H1 (cell line): ENCODE data around the gene ENOX2. TPM values are rescaled to one million over a fixed set of nuclear protein-coding genes. Genes with fewer than 3 reads are reported as not detected.

ENCODE experiments used
- CBX5 ChIP-seq: fragments of 300-800, 300-1000 bp; sonication (generic); IDR thresholded peaks from 2 replicates; pipeline ENCODE4 v1.7.1; 2016; ENCODE audit warnings: antibody characterized with exemption, low read length, low read depth
- CREB1 ChIP-seq: IDR thresholded peaks from 2 replicates; pipeline ENCODE4 v1.6.1; 2012; ENCODE audit warnings: inconsistent platforms
- KDM5A ChIP-seq: fragments of 200-600 bp; IDR thresholded peaks from 2 replicates; pipeline ENCODE4 v1.7.1; 2012; ENCODE audit warnings: mild to moderate bottlenecking, low read length, inconsistent platforms, mixed read lengths
- RXRA ChIP-seq: IDR thresholded peaks from 2 replicates; pipeline ENCODE4 v1.6.1; 2011; ENCODE audit warnings: low read depth, mild to moderate bottlenecking, low read length, moderate library complexity; ENCODE audit not compliant: insufficient read depth
- SP2 ChIP-seq: IDR thresholded peaks from 2 replicates; pipeline ENCODE4 v1.6.1; 2012; ENCODE audit warnings: mild to moderate bottlenecking, low read length, inconsistent platforms
- polyA plus RNA-seq, 7 experiments: library from polyadenylated mRNA; depleted of rRNA in 3 of 7; stranded (reverse) in 5 of 7; unstranded in 2 of 7; fragments of >200 nt in 5 of 7; fragments of 200-250 nt in 2 of 7; gene quantifications; 1 replicate in 5 of 7; 2 replicates in 1 of 7; 4 replicates in 1 of 7; pipeline versions ENCODE4 v1.2.1 to v1.2.3, GENCODE V29; 2011 to 2013; ENCODE audit warnings: missing spikeins in 2 of 7, mixed read lengths in 2 of 7
- total RNA-seq: library from RNA; stranded (reverse); fragmentation: NEBNext Ultra II Directional; extraction: Animal tissue kit (Norgen Biotek cat#: 25700); gene quantifications from 2 replicates; pipeline ENCODE4 v1.2.1, GENCODE V29; 2021
- TF ChIP-seq, protein P1 (sequence below): fragments of 300-600 bp; sonication (generic); IDR thresholded peaks from 2 replicates; pipeline ENCODE4 v1.7.1; 2012; ENCODE audit warnings: low read length, moderate library complexity, mild to moderate bottlenecking, inconsistent platforms; ENCODE audit not compliant: insufficient replicate concordance
- TF ChIP-seq, protein P2 (sequence below): IDR thresholded peaks from 2 replicates; pipeline ENCODE4 v1.6.1; 2011; ENCODE audit warnings: low read depth, mild to moderate bottlenecking, low read length; ENCODE audit not compliant: insufficient read depth

ENOX2 gene
- total and polyA plus RNA-seq, 2 of the 8 experiments (the other 6 are each of a cell fraction or from before 2014, with no cell fraction given), result 4.5 to 12.3 TPM

DNA sequence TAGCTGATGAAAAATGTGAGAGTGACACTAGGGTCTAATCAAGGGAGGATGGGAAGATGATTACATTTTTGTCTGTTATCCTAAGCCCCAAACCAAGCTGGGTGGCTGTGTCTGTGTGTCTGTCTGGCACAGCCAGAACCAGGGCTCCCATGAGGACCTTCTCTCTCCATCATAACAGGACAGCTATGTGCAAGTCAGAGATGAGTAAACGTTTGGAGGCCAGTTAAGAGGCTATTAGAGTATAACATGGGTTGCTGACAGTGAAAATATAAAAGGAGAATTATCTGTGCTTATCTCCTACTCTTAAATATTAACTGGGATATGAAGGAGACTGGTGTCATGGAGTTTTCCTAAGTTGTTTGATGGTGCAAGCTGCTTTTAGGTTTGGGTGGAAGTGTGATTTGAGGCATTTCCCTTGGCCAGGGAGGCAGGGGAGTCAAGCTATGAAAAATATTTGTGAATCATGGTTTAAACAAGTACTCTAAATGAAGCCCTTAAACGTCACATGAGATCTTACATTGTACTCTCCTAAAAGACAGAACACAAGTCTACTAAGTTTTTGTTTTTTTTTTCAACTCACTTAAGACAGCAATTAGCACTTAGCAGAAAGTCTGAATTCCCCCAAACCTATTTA, 156.2 kb downstream of the ENOX2 start (continued):
- TF ChIP-seq, protein P1, sequence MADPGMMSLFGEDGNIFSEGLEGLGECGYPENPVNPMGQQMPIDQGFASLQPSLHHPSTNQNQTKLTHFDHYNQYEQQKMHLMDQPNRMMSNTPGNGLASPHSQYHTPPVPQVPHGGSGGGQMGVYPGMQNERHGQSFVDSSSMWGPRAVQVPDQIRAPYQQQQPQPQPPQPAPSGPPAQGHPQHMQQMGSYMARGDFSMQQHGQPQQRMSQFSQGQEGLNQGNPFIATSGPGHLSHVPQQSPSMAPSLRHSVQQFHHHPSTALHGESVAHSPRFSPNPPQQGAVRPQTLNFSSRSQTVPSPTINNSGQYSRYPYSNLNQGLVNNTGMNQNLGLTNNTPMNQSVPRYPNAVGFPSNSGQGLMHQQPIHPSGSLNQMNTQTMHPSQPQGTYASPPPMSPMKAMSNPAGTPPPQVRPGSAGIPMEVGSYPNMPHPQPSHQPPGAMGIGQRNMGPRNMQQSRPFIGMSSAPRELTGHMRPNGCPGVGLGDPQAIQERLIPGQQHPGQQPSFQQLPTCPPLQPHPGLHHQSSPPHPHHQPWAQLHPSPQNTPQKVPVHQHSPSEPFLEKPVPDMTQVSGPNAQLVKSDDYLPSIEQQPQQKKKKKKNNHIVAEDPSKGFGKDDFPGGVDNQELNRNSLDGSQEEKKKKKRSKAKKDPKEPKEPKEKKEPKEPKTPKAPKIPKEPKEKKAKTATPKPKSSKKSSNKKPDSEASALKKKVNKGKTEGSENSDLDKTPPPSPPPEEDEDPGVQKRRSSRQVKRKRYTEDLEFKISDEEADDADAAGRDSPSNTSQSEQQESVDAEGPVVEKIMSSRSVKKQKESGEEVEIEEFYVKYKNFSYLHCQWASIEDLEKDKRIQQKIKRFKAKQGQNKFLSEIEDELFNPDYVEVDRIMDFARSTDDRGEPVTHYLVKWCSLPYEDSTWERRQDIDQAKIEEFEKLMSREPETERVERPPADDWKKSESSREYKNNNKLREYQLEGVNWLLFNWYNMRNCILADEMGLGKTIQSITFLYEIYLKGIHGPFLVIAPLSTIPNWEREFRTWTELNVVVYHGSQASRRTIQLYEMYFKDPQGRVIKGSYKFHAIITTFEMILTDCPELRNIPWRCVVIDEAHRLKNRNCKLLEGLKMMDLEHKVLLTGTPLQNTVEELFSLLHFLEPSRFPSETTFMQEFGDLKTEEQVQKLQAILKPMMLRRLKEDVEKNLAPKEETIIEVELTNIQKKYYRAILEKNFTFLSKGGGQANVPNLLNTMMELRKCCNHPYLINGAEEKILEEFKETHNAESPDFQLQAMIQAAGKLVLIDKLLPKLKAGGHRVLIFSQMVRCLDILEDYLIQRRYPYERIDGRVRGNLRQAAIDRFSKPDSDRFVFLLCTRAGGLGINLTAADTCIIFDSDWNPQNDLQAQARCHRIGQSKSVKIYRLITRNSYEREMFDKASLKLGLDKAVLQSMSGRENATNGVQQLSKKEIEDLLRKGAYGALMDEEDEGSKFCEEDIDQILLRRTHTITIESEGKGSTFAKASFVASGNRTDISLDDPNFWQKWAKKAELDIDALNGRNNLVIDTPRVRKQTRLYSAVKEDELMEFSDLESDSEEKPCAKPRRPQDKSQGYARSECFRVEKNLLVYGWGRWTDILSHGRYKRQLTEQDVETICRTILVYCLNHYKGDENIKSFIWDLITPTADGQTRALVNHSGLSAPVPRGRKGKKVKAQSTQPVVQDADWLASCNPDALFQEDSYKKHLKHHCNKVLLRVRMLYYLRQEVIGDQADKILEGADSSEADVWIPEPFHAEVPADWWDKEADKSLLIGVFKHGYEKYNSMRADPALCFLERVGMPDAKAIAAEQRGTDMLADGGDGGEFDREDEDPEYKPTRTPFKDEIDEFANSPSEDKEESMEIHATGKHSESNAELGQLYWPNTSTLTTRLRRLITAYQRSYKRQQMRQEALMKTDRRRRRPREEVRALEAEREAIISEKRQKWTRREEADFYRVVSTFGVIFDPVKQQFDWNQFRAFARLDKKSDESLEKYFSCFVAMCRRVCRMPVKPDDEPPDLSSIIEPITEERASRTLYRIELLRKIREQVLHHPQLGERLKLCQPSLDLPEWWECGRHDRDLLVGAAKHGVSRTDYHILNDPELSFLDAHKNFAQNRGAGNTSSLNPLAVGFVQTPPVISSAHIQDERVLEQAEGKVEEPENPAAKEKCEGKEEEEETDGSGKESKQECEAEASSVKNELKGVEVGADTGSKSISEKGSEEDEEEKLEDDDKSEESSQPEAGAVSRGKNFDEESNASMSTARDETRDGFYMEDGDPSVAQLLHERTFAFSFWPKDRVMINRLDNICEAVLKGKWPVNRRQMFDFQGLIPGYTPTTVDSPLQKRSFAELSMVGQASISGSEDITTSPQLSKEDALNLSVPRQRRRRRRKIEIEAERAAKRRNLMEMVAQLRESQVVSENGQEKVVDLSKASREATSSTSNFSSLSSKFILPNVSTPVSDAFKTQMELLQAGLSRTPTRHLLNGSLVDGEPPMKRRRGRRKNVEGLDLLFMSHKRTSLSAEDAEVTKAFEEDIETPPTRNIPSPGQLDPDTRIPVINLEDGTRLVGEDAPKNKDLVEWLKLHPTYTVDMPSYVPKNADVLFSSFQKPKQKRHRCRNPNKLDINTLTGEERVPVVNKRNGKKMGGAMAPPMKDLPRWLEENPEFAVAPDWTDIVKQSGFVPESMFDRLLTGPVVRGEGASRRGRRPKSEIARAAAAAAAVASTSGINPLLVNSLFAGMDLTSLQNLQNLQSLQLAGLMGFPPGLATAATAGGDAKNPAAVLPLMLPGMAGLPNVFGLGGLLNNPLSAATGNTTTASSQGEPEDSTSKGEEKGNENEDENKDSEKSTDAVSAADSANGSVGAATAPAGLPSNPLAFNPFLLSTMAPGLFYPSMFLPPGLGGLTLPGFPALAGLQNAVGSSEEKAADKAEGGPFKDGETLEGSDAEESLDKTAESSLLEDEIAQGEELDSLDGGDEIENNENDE, result no peak
- no peak for TF ChIP-seq RXRA
- no peak for TF ChIP-seq CBX5
- TF ChIP-seq, protein P2, sequence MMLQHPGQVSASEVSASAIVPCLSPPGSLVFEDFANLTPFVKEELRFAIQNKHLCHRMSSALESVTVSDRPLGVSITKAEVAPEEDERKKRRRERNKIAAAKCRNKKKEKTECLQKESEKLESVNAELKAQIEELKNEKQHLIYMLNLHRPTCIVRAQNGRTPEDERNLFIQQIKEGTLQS, result no peak
- no peak for TF ChIP-seq KDM5A
- no peak for TF ChIP-seq SP2
- no peak for TF ChIP-seq CREB1
